T-helper 1 cell treated with Interleukin-12 subunit alpha and Interleukin-12 subunit beta and Interleukin-4 antibody, amounts not matched to agents 30 μg/mL and 1 μg/mL, for 36 hours (primary cell): ENCODE data around the gene CTSO.

Experiments
- H3K27ac Mint-ChIP-seq: one replicate; pipeline ENCODE4 v1.8.0; 2021; ENCODE audit warnings: mild to moderate bottlenecking, mixed read lengths
- H3K27me3 Mint-ChIP-seq: one replicate; pipeline ENCODE4 v1.8.0; 2021; ENCODE audit warnings: low read depth, mixed read lengths
- H3K36me3 Mint-ChIP-seq: one replicate; pipeline ENCODE4 v1.8.0; 2021; ENCODE audit warnings: low read depth, mixed read lengths
- H3K4me1 Mint-ChIP-seq: one replicate; pipeline ENCODE4 v1.8.0; 2021; ENCODE audit warnings: low read depth, mixed read lengths
- H3K4me3 Mint-ChIP-seq: one replicate; pipeline ENCODE4 v1.8.0; 2021; ENCODE audit warnings: mild to moderate bottlenecking, moderate library complexity, mixed read lengths
- H3K9me3 Mint-ChIP-seq: one replicate; pipeline ENCODE4 v1.8.0; 2021; ENCODE audit warnings: mixed read lengths

CTSO gene

DNA sequence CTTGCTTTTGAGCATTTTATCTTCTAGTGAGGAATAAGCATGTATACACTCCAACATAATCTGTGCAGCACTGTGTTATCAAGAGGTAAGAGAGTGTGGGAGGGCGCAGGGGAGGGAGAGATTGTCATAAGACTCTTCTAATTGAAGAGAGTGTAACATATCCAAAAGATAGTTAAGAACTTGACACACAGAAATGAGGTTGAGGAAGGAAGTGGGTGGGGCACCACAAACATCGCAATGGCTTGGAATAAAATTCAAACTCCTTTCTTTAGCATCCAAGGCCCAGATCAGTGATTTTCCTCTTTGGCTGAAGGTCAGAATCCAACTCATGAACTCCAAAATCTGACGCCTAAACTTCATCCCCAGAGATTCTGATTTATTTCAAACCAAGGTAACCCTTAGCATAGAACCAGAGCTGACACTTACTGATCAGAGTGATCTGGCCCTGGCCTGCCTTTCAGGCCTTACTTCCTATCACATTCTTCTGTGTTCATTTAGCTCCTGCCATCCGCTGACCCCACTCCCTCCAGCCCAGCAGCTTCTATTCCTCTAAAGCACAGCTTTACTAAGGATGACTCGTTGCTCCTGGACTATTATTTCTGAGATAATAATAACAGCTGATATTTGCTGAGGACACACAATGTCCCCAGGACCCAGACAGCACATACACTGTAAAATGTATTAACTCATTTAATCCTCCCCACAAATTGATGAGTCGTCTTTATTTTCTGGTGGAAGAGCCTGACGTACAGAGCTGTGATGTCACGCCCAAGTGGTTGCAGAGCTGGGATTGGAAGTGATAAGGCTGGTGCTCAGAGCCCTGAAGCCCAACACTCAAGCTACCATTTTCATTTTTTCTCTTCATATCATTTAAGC is 10.6 kb upstream of the CTSO start:
- Mint-ChIP-seq H3K4me3 (no peak overlapping the region), H3K36me3 (no peaks in the 10 kb centered on the region), H3K4me1 (peaks cover 6% of the 10 kb centered on the region), H3K9me3 (no peaks in the 10 kb centered on the region), H3K27ac (no peak overlapping the region), H3K27me3 (peaks cover 14% of the 10 kb centered on the region)

DNA sequence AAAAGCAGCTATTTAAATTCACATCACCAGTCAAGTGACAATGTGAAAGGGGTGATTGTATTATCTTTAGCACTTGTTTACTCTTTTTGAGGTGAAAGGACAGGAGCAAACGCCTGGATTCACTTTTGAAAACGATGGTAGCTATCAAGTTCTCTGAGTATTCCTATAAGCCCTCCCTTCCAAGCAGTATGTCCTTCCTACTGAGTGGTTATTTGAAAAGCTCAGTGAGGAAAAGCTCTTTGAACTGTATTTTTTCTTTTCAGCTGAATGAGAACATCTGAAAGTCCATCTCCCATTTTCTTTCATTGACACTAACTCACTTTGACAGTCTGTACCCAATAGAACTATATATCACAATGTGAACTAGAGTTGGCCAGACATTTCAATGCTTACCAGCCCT is 9.1 kb upstream of the CTSO start:
- H3K4me3 Mint-ChIP-seq, result no peak overlapping the region
- H3K4me1 Mint-ChIP-seq, result peaks cover 6% of the 10 kb centered on the region
- no peaks in the 10 kb centered on the region for H3K9me3 Mint-ChIP-seq
- no peak overlapping the region for H3K27ac Mint-ChIP-seq
- no peaks in the 10 kb centered on the region for H3K36me3 Mint-ChIP-seq
- H3K27me3 Mint-ChIP-seq, result peaks cover 14% of the 10 kb centered on the region

GRCh38 chr4:155961575-155961974 is 7.9 kb upstream of the CTSO start:
- Mint-ChIP-seq H3K4me1 (peaks cover 6% of the 10 kb centered on the region), H3K36me3 (no peaks in the 10 kb centered on the region), H3K4me3 (no peak overlapping the region), H3K9me3 (no peaks in the 10 kb centered on the region), H3K27ac (no peak overlapping the region), H3K27me3 (peaks cover 10% of the 10 kb centered on the region)

GRCh38 chr4:155960522-155960921 is 6.9 kb upstream of the CTSO start:
- H3K27ac Mint-ChIP-seq, result no peak overlapping the region
- H3K9me3 Mint-ChIP-seq, result no peaks in the 10 kb centered on the region
- H3K36me3 Mint-ChIP-seq, result no peaks in the 10 kb centered on the region
- no peak overlapping the region for H3K4me3 Mint-ChIP-seq
- H3K4me1 Mint-ChIP-seq, result peaks cover 6% of the 10 kb centered on the region
- H3K27me3 Mint-ChIP-seq, result peaks cover 13% of the 10 kb centered on the region

DNA sequence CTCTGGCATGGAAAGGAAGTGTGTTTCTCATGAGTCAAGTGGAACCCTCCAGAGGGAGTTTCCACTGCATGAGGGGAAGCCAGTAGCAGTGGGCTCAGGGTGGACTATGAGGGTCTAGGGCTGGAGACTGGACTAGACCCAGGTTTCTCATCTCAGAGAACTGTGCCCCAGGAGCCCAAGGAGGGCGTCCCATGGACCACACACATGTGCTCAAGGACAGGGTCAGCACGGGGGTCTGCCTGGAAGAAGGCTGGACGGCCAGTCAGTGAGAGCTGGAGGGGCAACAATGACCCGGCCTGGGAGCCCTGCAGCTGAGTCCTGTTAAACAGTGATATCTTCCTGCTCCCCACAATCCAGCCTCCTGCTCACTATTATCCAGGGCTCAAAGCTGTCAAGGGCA is 5.8 kb upstream of the CTSO start:
- H3K4me1 Mint-ChIP-seq, result peaks cover 5% of the 10 kb centered on the region
- H3K27ac Mint-ChIP-seq, result no peak overlapping the region
- peaks cover 12% of the 10 kb centered on the region for H3K27me3 Mint-ChIP-seq
- H3K4me3 Mint-ChIP-seq, result no peak overlapping the region
- no peaks in the 10 kb centered on the region for H3K36me3 Mint-ChIP-seq
- H3K9me3 Mint-ChIP-seq, result no peaks in the 10 kb centered on the region

DNA sequence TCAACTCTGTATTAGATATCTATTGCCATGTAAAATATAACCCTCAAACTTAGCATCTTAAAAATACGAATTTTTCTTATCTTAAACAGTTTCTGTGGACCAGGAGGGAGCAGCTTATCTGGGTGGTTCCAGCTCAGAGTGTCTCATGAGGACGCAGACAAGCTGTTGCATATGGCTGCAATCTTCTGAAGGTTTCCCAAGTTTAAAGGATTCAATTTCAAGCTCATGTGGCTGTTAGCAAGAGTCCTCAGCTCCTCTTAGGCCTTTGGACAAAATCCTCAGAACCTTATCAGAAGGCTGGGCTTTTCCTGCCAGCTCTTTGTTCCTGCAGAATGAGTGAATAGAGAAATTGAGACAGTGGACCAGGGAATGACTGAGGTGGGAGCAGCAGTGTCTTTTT is 2.8 kb upstream of the CTSO start:
- Mint-ChIP-seq H3K27me3 (peaks cover 4% of the 10 kb centered on the region), H3K27ac (no peak overlapping the region), H3K36me3 (no peaks in the 10 kb centered on the region), H3K4me1 (peaks cover 5% of the 10 kb centered on the region), H3K9me3 (no peaks in the 10 kb centered on the region), H3K4me3 (no peak overlapping the region)

- H3K4me1 Mint-ChIP-seq, result peaks cover 5% of the 10 kb centered on the region
- no peak overlapping the region for H3K4me3 Mint-ChIP-seq
- no peaks in the 10 kb centered on the region for H3K9me3 Mint-ChIP-seq
- no peaks in the 10 kb centered on the region for H3K36me3 Mint-ChIP-seq
- no peak overlapping the region for H3K27ac Mint-ChIP-seq
- H3K27me3 Mint-ChIP-seq, result peaks cover 4% of the 10 kb centered on the region
Observed at GRCh38 chr4:155954939-155955338, 1.3 kb upstream of the CTSO start.

- Mint-ChIP-seq H3K4me3 (peak overlapping the region; percentile 98), H3K9me3 (no peaks in the 10 kb centered on the region), H3K36me3 (no peaks in the 10 kb centered on the region), H3K4me1 (peaks cover 5% of the 10 kb centered on the region), H3K27ac (peak overlapping the region; percentile 99), H3K27me3 (peaks cover 4% of the 10 kb centered on the region)
Observed at GRCh38 chr4:155954118-155954685, 536 bp upstream of the CTSO start.

DNA sequence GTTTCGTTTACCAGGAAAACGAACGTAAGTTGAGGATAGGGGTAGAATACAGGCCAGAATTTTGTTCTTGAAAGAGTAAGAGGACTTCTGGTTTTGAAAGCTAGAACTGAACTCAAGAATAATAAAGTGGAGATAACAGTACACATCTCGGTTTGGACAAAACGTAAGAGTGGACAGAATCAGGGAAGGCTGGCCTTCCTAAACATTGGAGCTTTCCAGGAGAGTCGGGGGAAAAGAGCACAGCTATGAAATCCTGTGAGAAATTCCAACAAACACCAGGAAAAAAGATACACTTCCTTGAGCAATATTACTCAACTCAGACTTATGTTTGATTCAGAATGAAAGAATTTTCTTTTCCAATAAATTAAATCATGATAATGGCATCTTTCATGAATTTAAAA is 1.2 kb downstream of the CTSO start:
- H3K4me1 Mint-ChIP-seq, result peaks cover 5% of the 10 kb centered on the region
- no peaks in the 10 kb centered on the region for H3K9me3 Mint-ChIP-seq
- peaks cover 4% of the 10 kb centered on the region for H3K27me3 Mint-ChIP-seq
- peak overlapping the region; percentile 45 for H3K4me3 Mint-ChIP-seq
- H3K36me3 Mint-ChIP-seq, result no peaks in the 10 kb centered on the region
- H3K27ac Mint-ChIP-seq, result no peak overlapping the region

DNA sequence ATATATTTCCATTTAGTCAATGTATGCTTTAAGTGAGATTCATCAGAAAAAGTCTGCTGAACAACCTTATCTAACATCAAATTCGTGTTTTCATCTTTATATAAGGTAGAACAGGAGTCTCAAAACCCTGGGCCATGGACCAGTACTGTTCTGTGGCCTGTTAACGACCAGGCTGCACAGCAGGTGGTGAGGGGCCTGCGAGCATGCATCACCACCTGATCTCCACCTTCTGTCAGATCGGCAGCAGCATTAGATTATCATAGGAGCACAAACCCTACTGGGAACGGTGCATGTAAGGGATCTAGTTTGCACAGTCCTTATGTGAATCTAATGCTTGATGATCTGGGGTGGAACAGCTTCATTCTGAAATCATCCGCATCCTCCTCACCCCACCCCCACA is 3.2 kb downstream of the CTSO start:
- no peaks in the 10 kb centered on the region for H3K36me3 Mint-ChIP-seq
- no peaks in the 10 kb centered on the region for H3K9me3 Mint-ChIP-seq
- H3K27ac Mint-ChIP-seq, result no peak overlapping the region
- no peaks in the 10 kb centered on the region for H3K27me3 Mint-ChIP-seq
- no peak overlapping the region for H3K4me3 Mint-ChIP-seq
- H3K4me1 Mint-ChIP-seq, result peaks cover 5% of the 10 kb centered on the region

DNA sequence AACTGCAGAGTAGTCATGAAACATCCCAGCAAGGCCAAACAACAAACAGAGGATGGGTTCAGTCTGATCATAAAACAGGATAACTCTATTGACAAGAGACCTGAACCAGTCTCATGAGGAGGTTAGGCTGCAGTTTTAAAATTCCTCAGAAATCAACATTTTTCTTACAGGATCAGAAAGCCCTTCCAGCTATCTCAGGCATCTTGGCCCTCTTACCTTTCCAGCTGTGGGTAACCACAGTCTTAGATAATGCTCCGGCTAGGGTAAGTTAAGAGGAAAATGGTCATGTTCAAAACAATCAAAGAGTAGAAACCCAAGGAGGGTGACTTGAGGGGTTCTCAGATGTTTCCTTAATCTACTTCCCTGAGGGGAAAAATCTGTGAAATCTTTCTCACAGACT is 5.1 kb downstream of the CTSO start:
- no peaks in the 10 kb centered on the region for H3K36me3 Mint-ChIP-seq
- H3K4me3 Mint-ChIP-seq, result no peak overlapping the region
- H3K9me3 Mint-ChIP-seq, result no peaks in the 10 kb centered on the region
- peaks cover 5% of the 10 kb centered on the region for H3K4me1 Mint-ChIP-seq
- H3K27me3 Mint-ChIP-seq, result no peaks in the 10 kb centered on the region
- H3K27ac Mint-ChIP-seq, result no peak overlapping the region

- Mint-ChIP-seq H3K27me3 (no peaks in the 10 kb centered on the region), H3K36me3 (no peaks in the 10 kb centered on the region), H3K27ac (no peak overlapping the region), H3K4me3 (no peak overlapping the region), H3K9me3 (no peaks in the 10 kb centered on the region), H3K4me1 (no peaks in the 10 kb centered on the region)
Observed at GRCh38 chr4:155946486-155946885, 7.2 kb downstream of the CTSO start.

DNA sequence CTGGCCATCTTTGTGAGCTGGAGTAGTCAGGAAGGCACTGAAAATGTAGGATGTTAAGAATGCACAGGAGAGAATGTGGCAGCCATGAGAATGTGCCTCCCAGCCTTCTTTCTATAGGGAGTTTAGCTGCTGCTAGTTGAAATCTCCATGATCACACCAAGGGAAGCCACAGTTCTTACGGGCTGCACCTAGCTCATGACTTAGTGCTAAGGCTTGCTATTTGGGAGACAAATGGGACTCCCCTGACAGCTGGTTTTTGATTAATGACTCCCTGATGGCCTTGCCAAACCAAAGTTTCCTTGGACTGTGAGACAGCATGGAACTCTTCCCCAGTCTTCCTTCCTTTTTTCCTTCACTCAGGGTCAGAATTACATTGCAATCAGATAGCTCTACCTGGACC is 9.2 kb downstream of the CTSO start:
- Mint-ChIP-seq H3K27me3 (no peaks in the 10 kb centered on the region), H3K4me1 (no peaks in the 10 kb centered on the region), H3K9me3 (no peaks in the 10 kb centered on the region), H3K36me3 (no peaks in the 10 kb centered on the region), H3K27ac (no peak overlapping the region), H3K4me3 (no peak overlapping the region)

DNA sequence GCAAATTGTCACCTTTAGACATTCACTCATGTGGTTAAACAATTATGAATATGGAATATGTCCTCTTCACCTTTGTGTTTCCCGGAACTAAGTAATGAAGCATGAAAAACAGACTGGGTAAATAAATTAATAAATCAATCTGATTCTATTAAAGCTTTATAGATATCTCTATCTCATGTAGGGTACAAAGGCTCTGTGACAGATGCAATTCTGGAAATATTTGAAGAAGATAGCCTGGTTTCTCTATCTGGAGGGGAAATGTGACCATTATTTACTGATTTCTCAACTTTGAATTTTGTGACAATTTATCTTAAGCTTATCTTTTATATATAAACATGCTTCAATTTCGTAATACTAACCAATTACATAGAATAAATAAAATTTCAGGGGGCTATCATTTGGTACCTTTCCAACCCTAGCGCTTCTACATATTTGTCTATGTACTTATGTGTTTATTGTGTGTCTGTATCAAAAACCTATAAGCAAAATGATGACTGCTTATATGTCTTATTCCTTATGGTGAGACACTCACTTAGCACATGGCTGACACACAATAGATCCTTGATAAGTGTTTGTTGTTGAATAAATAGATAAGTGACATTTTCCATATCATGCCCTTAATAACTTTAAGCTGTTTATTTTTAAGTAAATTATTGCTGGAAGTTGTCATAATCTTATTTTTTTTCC is 9.9 kb downstream of the CTSO start:
- Mint-ChIP-seq H3K27me3 (no peaks in the 10 kb centered on the region), H3K4me1 (no peaks in the 10 kb centered on the region), H3K36me3 (no peaks in the 10 kb centered on the region), H3K4me3 (no peak overlapping the region), H3K9me3 (no peaks in the 10 kb centered on the region), H3K27ac (no peak overlapping the region)

GRCh38 chr4:155941820-155942219 is 11.8 kb downstream of the CTSO start:
- Mint-ChIP-seq H3K9me3 (no peaks in the 10 kb centered on the region), H3K4me1 (no peaks in the 10 kb centered on the region), H3K36me3 (no peaks in the 10 kb centered on the region), H3K27ac (no peak overlapping the region), H3K4me3 (no peak overlapping the region), H3K27me3 (no peaks in the 10 kb centered on the region)
